HCT116 (cell line): ENCODE results near the gene FTSJ3. TPM values are rescaled to one million over a fixed set of nuclear protein-coding genes. Genes with fewer than 3 reads are reported as not detected.

Source experiments
- ATAC-seq: fragments of 200-7000 bp; cut with Tn5 transposase; 2 replicates; pipeline ENCODE4 v1.9.1; 2020; ENCODE audit warnings: mild to moderate bottlenecking, moderate library complexity
- BruUV-seq: library from RNA; stranded (reverse); fragments of 400-500 nt; replicated peaks from 2 replicates; lab custom pipeline; 2021; lab: Mats Ljungman, UMichigan
- CTCF ChIA-PET: fragments of 300-600 bp; sonication (Branson Sonifier 250); formaldehyde crosslinking; loops from one replicate; lab custom pipeline; 2021; ENCODE audit warnings: antibody characterized with exemption; lab: Charles Lee
- POLR2A ChIA-PET: fragments of 300-600, 350-600 bp; sonication (Branson Sonifier 250); formaldehyde crosslinking; loops from one replicate; lab custom pipeline; 2021; ENCODE audit warnings: antibody characterized with exemption; lab: Charles Lee
- RAD21 ChIA-PET, 2 experiments: fragments of 300-600 bp; sonication (Branson Sonifier 250); formaldehyde crosslinking; loops; one replicate each; lab custom pipeline; 2023; ENCODE audit warnings: low total read pairs in 2 of 2; ENCODE audit not compliant: uncharacterized antibody in 2 of 2, unreplicated experiment in 2 of 2, low non-redundant PET in 1 of 2; lab: Charles Lee
- DNase-seq: peaks from one replicate; pipeline ENCODE4 v3.0.0-alpha.2; 2010; ENCODE audit warnings: low read depth, low spot score
- H2AFZ ChIP-seq: fragments of 200-600 bp; shearing (Covaris generic), sonication (generic); 2 replicates; pipeline ENCODE4 v1.6.1; 2017; ENCODE audit warnings: low read depth, mixed run types, mixed read lengths, antibody characterized with exemption, low read length; ENCODE audit not compliant: poor library complexity, severe bottlenecking
- H3K27ac ChIP-seq: 2 replicates; pipeline ENCODE4 v1.5.1; 2012; ENCODE audit warnings: low read depth, low read length
- H3K27me3 ChIP-seq: fragments of 200-600 bp; sonication (generic); 2 replicates; pipeline ENCODE4 v1.6.1; 2016; ENCODE audit warnings: mixed run types, low read length, mixed read lengths; ENCODE audit not compliant: insufficient read depth
- H3K36me3 ChIP-seq, 2 experiments: fragments of 200-500 bp in 1 of 2; fragments of 200-600 bp in 1 of 2; sonication (Bioruptor generic) in 1 of 2; sonication (generic) in 1 of 2; 2 replicates each; pipeline versions ENCODE4 v1.5.1 to v1.6.1; 2014 to 2016; ENCODE audit warnings: low read length in 2 of 2, inconsistent platforms in 1 of 2, mixed read lengths in 1 of 2, mixed run types in 1 of 2; ENCODE audit not compliant: insufficient read depth in 2 of 2, control insufficient read depth in 1 of 2
- H3K4me1 ChIP-seq, 2 experiments: fragments of 200-600 bp in 1 of 2; sonication (generic) in 1 of 2; 2 replicates each; pipeline versions ENCODE4 v1.5.1 to v1.6.1; 2012 to 2017; ENCODE audit warnings: low read length in 2 of 2, inconsistent platforms in 1 of 2, mild to moderate bottlenecking in 1 of 2, mixed read lengths in 1 of 2, mixed run types in 1 of 2, moderate library complexity in 1 of 2; ENCODE audit not compliant: insufficient read depth in 2 of 2, control insufficient read depth in 1 of 2
- H3K4me2 ChIP-seq: fragments of 200-600 bp; sonication (generic); 2 replicates; pipeline ENCODE4 v1.6.1; 2017; ENCODE audit warnings: mixed run types, low read length, mixed read lengths
- H3K4me3 ChIP-seq, 2 experiments: fragments of 200-600 bp in 1 of 2; sonication (generic) in 1 of 2; replicated peaks in 1 of 2; 2 replicates each; pipeline ENCODE4 v1.5.1; 2011 to 2016; ENCODE audit warnings: low read length in 2 of 2, control low read depth in 1 of 2, low read depth in 1 of 2, mild to moderate bottlenecking in 1 of 2, mixed read lengths in 1 of 2, mixed run types in 1 of 2
- H3K79me2 ChIP-seq: fragments of 200-600 bp; sonication (generic); 2 replicates; pipeline ENCODE4 v1.6.1; 2017; ENCODE audit warnings: mild to moderate bottlenecking, mixed run types, low read length, moderate library complexity, mixed read lengths; ENCODE audit not compliant: insufficient read depth
- H3K9ac ChIP-seq: fragments of 200-600 bp; sonication (generic); 2 replicates; pipeline ENCODE4 v1.6.1; 2016; ENCODE audit warnings: low read length, mixed read lengths
- H3K9me2 ChIP-seq: fragments of 200-600 bp; sonication (generic), shearing (Covaris generic); 2 replicates; pipeline ENCODE4 v1.6.1; 2017; ENCODE audit warnings: mixed run types, mild to moderate bottlenecking, moderate library complexity; ENCODE audit not compliant: insufficient read depth
- H3K9me3 ChIP-seq, 2 experiments: fragments of 200-500 bp in 1 of 2; fragments of 200-600 bp in 1 of 2; sonication (Bioruptor generic) in 1 of 2; sonication (generic) in 1 of 2; 2 replicates each; pipeline ENCODE4 v1.6.1; 2014 to 2017; ENCODE audit warnings: low read length in 2 of 2, mixed read lengths in 2 of 2, inconsistent platforms in 1 of 2, low read depth in 1 of 2, mild to moderate bottlenecking in 1 of 2, mixed run types in 1 of 2, moderate library complexity in 1 of 2; ENCODE audit not compliant: control insufficient read depth in 1 of 2, insufficient read depth in 1 of 2
- H4K20me1 ChIP-seq: fragments of 200-600 bp; sonication (generic), shearing (Covaris generic); 2 replicates; pipeline ENCODE4 v1.6.1; 2017; ENCODE audit warnings: mixed run types, mild to moderate bottlenecking, moderate library complexity; ENCODE audit not compliant: insufficient read depth
- EGR1 ChIP-seq: IDR thresholded peaks from 2 replicates; pipeline ENCODE4 v1.6.1; 2012; ENCODE audit warnings: low read depth
- EZH2phosphoT487 ChIP-seq: fragments of 200-600 bp; IDR thresholded peaks from 2 replicates; pipeline ENCODE4 v1.6.1; 2018; ENCODE audit warnings: antibody characterized with exemption, borderline replicate concordance
- FOSL1 ChIP-seq: IDR thresholded peaks from 2 replicates; pipeline ENCODE4 v1.6.1; 2012; ENCODE audit warnings: low read depth
- POLR2A ChIP-seq: IDR thresholded peaks from 2 replicates; pipeline ENCODE4 v1.7.0; 2011; ENCODE audit warnings: borderline replicate concordance; ENCODE audit not compliant: insufficient read depth, insufficient read length; ENCODE audit errors: extremely low read depth
- POLR2AphosphoS5 ChIP-seq: IDR thresholded peaks from 2 replicates; pipeline ENCODE4 v1.6.1; 2011; ENCODE audit warnings: mild to moderate bottlenecking, low read depth, low read length, moderate library complexity
- RAD21 ChIP-seq: IDR thresholded peaks from 2 replicates; pipeline ENCODE4 v1.6.1; 2012; ENCODE audit warnings: low read depth, mild to moderate bottlenecking
- SP1 ChIP-seq: IDR thresholded peaks from 2 replicates; pipeline ENCODE4 v1.6.1; 2012; ENCODE audit warnings: low read depth
- TCF7L2 ChIP-seq: IDR thresholded peaks from 2 replicates; pipeline ENCODE4 v1.7.0; 2011; ENCODE audit warnings: borderline replicate concordance, inconsistent platforms; ENCODE audit not compliant: insufficient read depth, insufficient read length; ENCODE audit errors: extremely low read depth
- YY1 ChIP-seq: IDR thresholded peaks from 2 replicates; pipeline ENCODE4 v1.6.1; 2011; ENCODE audit warnings: low read length, low read depth, moderate library complexity, mild to moderate bottlenecking; ENCODE audit not compliant: insufficient replicate concordance; ENCODE audit errors: extremely low read depth
- ZNF274 ChIP-seq: fragments of 200-500 bp; sonication (Bioruptor generic); IDR thresholded peaks from 2 replicates; pipeline ENCODE4 v1.6.1; 2014; ENCODE audit warnings: mild to moderate bottlenecking, low read depth, low read length, inconsistent platforms
- intact Hi-C: fragments of 100-400 bp; cut with micrococcal nuclease; formaldehyde crosslinking; loops from 2 replicates; pipeline ENCODE4 v1.10.0; 2022
- total RNA-seq: library from RNA; stranded (reverse); gene quantifications from one replicate; pipeline ENCODE4 v1.2.1, GENCODE V29; 2021; ENCODE audit not compliant: unreplicated experiment
- TF ChIP-seq, protein P1 (sequence below): IDR thresholded peaks from 2 replicates; pipeline ENCODE4 v1.6.1; 2011; ENCODE audit warnings: mild to moderate bottlenecking, low read length, moderate library complexity; ENCODE audit not compliant: insufficient replicate concordance; ENCODE audit errors: extremely low read depth
- TF ChIP-seq, protein P2 (sequence below): IDR thresholded peaks from 2 replicates; pipeline ENCODE4 v1.6.1; 2012; ENCODE audit warnings: low read depth

Gene FTSJ3
- total RNA-seq, 1 experiment from 2014 or later, result 70.9 TPM

DNA sequence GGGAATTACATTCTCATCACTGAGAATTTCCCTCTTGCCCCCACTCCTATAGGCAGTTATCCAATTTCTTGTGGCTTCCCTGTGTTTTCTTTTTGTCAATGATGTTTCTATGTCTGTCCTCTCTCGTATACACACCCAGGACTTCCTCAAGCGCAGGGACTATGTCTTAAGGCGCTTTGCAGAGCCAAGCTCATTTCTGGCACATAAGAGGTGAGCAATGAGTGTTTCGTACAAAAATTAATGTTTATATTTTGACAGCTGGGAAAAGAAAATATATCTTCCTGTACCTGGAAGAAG is 52.5 kb downstream of the FTSJ3 start:
- Histone ChIP-seq H3K36me3 (peaks cover 12 to 33% of the 10 kb centered on the region in 2 experiments; a peak in 3 of 4 replicates), H3K9me3 (no peaks in the 10 kb centered on the region)
- CTCF ChIA-PET, result no interaction called here
- BruUV-seq, result TSS peak; percentile 42
- no peak for DNase-seq
- POLR2A ChIA-PET, result interaction anchor here (2.3 kb wide), 1 partner anchor 9 kb away, joined by 42 read pairs; no protein-coding TSS in a partner anchor
- TF ChIP-seq TCF7L2 (no peak), SP1 (0 out of 2 replicates have a peak, but pooled peaks have one; percentile 22), EGR1 (0 out of 2 replicates have a peak, but pooled peaks have one; percentile 4)
- TF ChIP-seq, all 23 proteins: peak for 2
- no peaks in the 10 kb centered on the region for H3K27me3 ChIP-seq
- peak overlapping the region; percentile 84 for H3K4me2 ChIP-seq
- peak overlapping the region; percentile 91 for H3K27ac ChIP-seq
- RAD21 ChIA-PET, result no interaction called here
- intact Hi-C loops, result no loop called here
- no peak for ATAC-seq
- peak overlapping the region; percentile 81 to 83 for H3K4me3 ChIP-seq
- H3K9ac ChIP-seq, result peak overlapping the region; percentile 94
- H3K79me2 ChIP-seq, result peaks cover 94% of the 10 kb centered on the region
- no peaks in the 10 kb centered on the region for H3K9me2 ChIP-seq
- peaks cover 21 to 44% of the 10 kb centered on the region in 2 experiments for H3K4me1 ChIP-seq
- no peak overlapping the region for H2AFZ ChIP-seq
- peaks cover 16% of the 10 kb centered on the region; the same call in 1 of the 2 replicates for H4K20me1 ChIP-seq

DNA sequence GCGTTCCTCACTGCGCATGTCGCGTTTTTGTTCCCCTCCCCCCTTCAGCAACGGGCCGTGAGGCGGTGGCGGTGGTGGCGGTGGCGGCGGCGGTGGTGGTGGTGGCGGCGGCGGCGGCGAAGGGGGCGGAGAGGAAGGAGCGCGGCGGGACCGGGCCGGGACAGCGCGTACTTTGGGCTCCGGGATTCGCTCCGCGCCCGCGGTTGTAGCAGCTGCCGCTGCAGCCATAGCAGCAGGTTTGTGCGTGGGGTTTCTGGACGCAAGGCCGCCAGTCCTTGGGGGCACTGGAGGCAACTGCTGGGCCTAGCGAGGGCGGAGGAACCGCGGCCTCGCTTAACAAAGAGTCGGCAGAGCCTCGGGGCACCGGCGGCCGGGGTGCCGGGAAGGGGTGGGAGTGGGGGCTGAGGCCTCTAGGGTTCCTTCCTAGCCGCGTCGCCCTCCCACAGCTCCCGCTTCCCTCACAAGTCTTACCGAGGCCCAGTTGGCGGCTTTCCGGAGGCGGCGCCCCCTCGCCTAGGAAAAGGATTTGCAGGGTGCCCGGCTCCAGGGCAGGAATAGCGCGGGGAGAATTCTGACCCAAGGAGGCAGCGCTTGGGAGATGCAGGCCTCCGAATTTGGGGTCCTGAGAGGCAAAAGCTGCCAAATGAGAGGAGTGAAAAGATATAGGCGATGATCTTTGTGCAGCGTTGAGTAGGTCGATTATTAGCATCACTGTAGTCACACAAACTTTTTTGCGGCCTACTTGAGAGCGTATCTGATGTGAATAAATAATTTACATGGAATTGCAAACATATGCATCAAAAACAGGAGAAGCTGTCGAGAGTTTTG is 53.1 kb downstream of the FTSJ3 start, which contains the start of gene DDX42:
Gene DDX42, plus strand, starts transcription at position 30 of the 828 bp plus-strand sequence. CDS start 12,880 bp downstream, outside the sequence.
- H3K36me3 ChIP-seq, result peaks cover 9 to 28% of the 10 kb centered on the region in 2 experiments; a peak in 3 of 4 replicates
- peaks cover 14% of the 10 kb centered on the region; the same call in 1 of the 2 replicates for H4K20me1 ChIP-seq
- H3K27me3 ChIP-seq, result no peaks in the 10 kb centered on the region
- peak within 1 kb of the TSS; percentile 91 for H3K27ac ChIP-seq
- H3K9me2 ChIP-seq, result no peaks in the 10 kb centered on the region
- DNase-seq (no peak), ATAC-seq (peak; percentile 12)
- H3K9ac ChIP-seq, result peak within 1 kb of the TSS; percentile 94
- ChIA-PET POLR2A (interaction anchor here (0.9 to 2.7 kb wide), 15 partner anchors 9 to 314 kb away, joined by 3 to 42 read pairs (median 5); partner anchors contain the start of genes FTSJ3 and PSMC5), CTCF (interaction anchor here (0.7 to 1.3 kb wide), 3 partner anchors 10 to 295 kb away, joined by 3 to 4 read pairs (median 3); no protein-coding TSS in a partner anchor), RAD21 (no interaction called here)
- peak within 1 kb of the TSS; percentile 84 for H3K4me2 ChIP-seq
- peaks cover 16 to 38% of the 10 kb centered on the region in 2 experiments for H3K4me1 ChIP-seq
- no peak within 1 kb of the TSS for H2AFZ ChIP-seq
- H3K9me3 ChIP-seq, result no peaks in the 10 kb centered on the region
- peaks cover 94% of the 10 kb centered on the region for H3K79me2 ChIP-seq
- intact Hi-C loops, result no loop called here
- BruUV-seq, result no TSS peak
- H3K4me3 ChIP-seq, result peak within 1 kb of the TSS; percentile 81 to 83
- no peak for TF ChIP-seq EZH2phosphoT487
- no peak for TF ChIP-seq FOSL1
- TF ChIP-seq POLR2A, result no peak
- peak; percentile 32 for TF ChIP-seq YY1
- TF ChIP-seq RAD21, result no peak
- no peak for TF ChIP-seq POLR2AphosphoS5
- no peak for TF ChIP-seq ZNF274
- TF ChIP-seq, protein P1, sequence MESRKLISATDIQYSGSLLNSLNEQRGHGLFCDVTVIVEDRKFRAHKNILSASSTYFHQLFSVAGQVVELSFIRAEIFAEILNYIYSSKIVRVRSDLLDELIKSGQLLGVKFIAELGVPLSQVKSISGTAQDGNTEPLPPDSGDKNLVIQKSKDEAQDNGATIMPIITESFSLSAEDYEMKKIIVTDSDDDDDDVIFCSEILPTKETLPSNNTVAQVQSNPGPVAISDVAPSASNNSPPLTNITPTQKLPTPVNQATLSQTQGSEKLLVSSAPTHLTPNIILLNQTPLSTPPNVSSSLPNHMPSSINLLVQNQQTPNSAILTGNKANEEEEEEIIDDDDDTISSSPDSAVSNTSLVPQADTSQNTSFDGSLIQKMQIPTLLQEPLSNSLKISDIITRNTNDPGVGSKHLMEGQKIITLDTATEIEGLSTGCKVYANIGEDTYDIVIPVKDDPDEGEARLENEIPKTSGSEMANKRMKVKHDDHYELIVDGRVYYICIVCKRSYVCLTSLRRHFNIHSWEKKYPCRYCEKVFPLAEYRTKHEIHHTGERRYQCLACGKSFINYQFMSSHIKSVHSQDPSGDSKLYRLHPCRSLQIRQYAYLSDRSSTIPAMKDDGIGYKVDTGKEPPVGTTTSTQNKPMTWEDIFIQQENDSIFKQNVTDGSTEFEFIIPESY, result no peak
- TF ChIP-seq, protein P2, sequence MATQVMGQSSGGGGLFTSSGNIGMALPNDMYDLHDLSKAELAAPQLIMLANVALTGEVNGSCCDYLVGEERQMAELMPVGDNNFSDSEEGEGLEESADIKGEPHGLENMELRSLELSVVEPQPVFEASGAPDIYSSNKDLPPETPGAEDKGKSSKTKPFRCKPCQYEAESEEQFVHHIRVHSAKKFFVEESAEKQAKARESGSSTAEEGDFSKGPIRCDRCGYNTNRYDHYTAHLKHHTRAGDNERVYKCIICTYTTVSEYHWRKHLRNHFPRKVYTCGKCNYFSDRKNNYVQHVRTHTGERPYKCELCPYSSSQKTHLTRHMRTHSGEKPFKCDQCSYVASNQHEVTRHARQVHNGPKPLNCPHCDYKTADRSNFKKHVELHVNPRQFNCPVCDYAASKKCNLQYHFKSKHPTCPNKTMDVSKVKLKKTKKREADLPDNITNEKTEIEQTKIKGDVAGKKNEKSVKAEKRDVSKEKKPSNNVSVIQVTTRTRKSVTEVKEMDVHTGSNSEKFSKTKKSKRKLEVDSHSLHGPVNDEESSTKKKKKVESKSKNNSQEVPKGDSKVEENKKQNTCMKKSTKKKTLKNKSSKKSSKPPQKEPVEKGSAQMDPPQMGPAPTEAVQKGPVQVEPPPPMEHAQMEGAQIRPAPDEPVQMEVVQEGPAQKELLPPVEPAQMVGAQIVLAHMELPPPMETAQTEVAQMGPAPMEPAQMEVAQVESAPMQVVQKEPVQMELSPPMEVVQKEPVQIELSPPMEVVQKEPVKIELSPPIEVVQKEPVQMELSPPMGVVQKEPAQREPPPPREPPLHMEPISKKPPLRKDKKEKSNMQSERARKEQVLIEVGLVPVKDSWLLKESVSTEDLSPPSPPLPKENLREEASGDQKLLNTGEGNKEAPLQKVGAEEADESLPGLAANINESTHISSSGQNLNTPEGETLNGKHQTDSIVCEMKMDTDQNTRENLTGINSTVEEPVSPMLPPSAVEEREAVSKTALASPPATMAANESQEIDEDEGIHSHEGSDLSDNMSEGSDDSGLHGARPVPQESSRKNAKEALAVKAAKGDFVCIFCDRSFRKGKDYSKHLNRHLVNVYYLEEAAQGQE, result no peak
